ENCODE results near the gene NLGN3.

The NLGN3 gene

DNA sequence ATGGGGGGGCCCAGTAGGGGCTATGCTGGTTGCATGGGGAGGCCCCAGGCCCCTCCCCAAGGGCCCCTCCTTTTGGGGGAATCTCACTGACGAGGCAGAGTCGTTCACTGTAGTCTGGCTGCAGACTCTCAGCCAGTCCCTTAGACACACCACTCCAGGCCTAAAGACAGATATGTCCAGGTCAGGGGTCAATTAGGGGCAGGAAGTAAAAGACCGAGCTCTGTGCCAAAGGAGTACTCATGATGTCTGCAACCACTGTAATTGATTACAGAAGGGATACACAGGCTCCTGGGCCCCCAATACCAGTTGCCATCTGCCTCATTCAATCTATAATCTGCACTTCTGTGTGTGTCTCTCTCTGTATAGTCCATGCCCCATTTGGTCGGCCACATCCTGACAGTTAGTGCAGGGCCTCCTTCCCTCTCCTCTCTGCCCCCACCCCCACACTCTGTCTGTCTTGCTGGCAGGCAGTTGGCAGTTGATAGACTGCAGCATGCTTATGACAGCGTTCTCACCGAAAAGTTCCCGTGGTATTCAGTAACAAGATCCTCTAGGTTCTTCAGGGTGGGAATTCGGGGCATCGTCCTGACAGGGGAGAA is 36.8 kb upstream of the NLGN3 start:
- Histone ChIP-seq H3K27me3 (ENCODE audit: insufficient read depth, poor library complexity, severe bottlenecking) (no peaks in the 10 kb centered on the region), H3K27ac (ENCODE audit: poor library complexity, severe bottlenecking) (no peak overlapping the region), H3K36me3 (ENCODE audit: low read depth) (no peaks in the 10 kb centered on the region), H3K9me3 (ENCODE audit: severe bottlenecking) (no peaks in the 10 kb centered on the region), H3K4me3 (ENCODE audit: severe bottlenecking) (no peak overlapping the region), H3K4me1 (ENCODE audit: insufficient read depth, poor library complexity, severe bottlenecking) (no peaks in the 10 kb centered on the region)
- TF ChIP-seq, protein P1, sequence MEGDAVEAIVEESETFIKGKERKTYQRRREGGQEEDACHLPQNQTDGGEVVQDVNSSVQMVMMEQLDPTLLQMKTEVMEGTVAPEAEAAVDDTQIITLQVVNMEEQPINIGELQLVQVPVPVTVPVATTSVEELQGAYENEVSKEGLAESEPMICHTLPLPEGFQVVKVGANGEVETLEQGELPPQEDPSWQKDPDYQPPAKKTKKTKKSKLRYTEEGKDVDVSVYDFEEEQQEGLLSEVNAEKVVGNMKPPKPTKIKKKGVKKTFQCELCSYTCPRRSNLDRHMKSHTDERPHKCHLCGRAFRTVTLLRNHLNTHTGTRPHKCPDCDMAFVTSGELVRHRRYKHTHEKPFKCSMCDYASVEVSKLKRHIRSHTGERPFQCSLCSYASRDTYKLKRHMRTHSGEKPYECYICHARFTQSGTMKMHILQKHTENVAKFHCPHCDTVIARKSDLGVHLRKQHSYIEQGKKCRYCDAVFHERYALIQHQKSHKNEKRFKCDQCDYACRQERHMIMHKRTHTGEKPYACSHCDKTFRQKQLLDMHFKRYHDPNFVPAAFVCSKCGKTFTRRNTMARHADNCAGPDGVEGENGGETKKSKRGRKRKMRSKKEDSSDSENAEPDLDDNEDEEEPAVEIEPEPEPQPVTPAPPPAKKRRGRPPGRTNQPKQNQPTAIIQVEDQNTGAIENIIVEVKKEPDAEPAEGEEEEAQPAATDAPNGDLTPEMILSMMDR (IDR thresholded peaks at IDR 0.05; ENCODE audit: poor library complexity, severe bottlenecking) = no peak
- DNase-seq (ENCODE audit: low spot score) (no peak), ATAC-seq (ENCODE audit: low read depth) (no peak)

DNA sequence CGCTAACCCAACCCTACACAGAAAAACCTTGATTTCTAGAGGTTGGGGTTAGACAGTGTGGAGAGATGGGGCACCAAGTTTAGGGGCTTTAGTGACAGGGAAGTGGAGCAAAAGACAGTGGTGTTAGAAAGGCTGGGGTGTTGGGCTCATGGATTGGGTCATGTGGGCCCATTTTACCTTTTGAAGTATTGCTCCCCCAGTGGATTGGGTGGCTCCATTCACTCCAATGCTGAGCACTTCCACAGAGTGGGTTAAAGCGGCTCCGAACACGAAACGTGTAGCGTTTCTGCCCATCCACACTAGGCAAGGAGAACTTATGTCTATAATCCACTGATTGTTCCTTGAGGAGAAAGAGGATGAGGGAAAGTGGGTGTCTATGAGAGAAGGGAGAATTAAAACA is 35.6 kb upstream of the NLGN3 start:
- Histone ChIP-seq H3K4me3 (ENCODE audit: severe bottlenecking) (no peak overlapping the region), H3K27ac (ENCODE audit: poor library complexity, severe bottlenecking) (no peak overlapping the region), H3K4me1 (ENCODE audit: insufficient read depth, poor library complexity, severe bottlenecking) (no peaks in the 10 kb centered on the region), H3K36me3 (ENCODE audit: low read depth) (no peaks in the 10 kb centered on the region), H3K9me3 (ENCODE audit: severe bottlenecking) (no peaks in the 10 kb centered on the region), H3K27me3 (ENCODE audit: insufficient read depth, poor library complexity, severe bottlenecking) (no peaks in the 10 kb centered on the region)
- DNase-seq (ENCODE audit: low spot score) (no peak), ATAC-seq (ENCODE audit: low read depth) (no peak)
- TF ChIP-seq, protein P1 (IDR thresholded peaks at IDR 0.05; ENCODE audit: poor library complexity, severe bottlenecking) = no peak

DNA sequence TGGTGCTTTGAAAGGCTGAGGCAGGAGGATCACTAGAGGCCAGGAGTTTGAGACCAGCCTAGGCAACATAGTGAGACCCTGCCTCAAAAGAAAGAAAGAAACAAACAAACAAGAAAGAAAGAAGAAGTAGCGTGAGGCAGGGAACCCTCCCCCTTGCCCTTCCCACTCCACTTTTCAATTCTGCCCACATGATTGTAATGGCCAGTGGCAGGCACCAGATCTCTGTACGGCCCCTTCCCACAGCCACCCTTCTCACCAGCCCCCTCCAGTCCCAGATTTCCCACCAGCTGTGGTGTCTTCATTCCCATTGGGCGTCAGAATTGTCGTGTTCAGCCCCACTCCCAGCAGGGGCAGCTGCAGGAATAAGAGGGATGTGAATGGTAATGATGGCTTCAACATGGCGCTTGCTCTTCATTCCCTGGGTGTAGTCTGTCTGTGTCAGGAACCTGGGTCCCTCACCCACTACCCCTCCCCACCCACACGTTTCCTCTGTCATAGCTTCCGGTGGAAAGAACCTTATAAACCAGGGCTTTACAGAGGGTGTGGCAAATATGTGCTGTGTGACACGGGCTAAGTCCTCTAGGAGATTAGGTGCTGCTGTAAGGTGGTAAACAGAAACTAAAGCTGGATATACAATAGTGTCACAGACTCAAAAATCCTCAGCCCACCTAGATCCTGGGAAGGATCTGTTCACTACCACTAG is 33.3 kb upstream of the NLGN3 start, which contains the start of gene IL2RG:
TSS of gene IL2RG (minus strand) at position 437 of the 703 bp plus-strand sequence. CDS start at position 399, 38 bp downstream.
- ATAC-seq (ENCODE audit: low read depth) = 0 out of 3 replicates have a peak, but pooled peaks have one; percentile 23
- no peak within 1 kb of the TSS for H3K4me3 ChIP-seq (ENCODE audit: severe bottlenecking)
- H3K27ac ChIP-seq (ENCODE audit: poor library complexity, severe bottlenecking) = no peak within 1 kb of the TSS
- no peaks in the 10 kb centered on the region for H3K9me3 ChIP-seq (ENCODE audit: severe bottlenecking)
- H3K27me3 ChIP-seq (ENCODE audit: insufficient read depth, poor library complexity, severe bottlenecking) = no peaks in the 10 kb centered on the region
- no peak for DNase-seq (ENCODE audit: low spot score)
- TF ChIP-seq, protein P1 (IDR thresholded peaks at IDR 0.05; ENCODE audit: poor library complexity, severe bottlenecking) = no peak
- H3K4me1 ChIP-seq (ENCODE audit: insufficient read depth, poor library complexity, severe bottlenecking) = no peaks in the 10 kb centered on the region
- H3K36me3 ChIP-seq (ENCODE audit: low read depth) = no peaks in the 10 kb centered on the region

DNA sequence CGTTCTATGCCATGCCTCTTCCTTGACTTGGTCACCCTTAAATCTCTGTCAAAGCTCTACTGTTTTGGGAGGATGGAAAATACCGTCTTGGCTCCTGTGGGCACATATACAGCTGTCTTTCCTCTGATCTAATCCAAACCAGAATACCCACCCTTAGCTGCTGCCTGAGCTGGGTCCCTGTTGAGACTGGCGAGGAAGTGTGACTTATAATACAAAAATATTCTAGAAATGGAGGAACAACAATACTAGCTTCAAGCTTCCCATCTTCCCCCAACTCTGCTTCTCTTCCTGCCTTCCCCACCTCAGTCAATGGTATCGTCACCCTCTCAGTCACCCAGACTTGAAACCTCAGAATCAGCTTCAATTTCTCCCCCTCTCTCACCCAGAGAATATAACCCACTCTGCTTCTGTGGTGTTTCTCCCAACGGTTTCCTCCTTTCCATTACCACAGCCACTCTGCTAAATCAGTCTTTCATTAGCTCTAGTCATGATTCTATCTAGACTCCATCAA is 32.7 kb upstream of the NLGN3 start:
- TF ChIP-seq, protein P1 (IDR thresholded peaks at IDR 0.05; ENCODE audit: poor library complexity, severe bottlenecking) = no peak
- Histone ChIP-seq H3K9me3 (ENCODE audit: severe bottlenecking) (no peaks in the 10 kb centered on the region), H3K36me3 (ENCODE audit: low read depth) (no peaks in the 10 kb centered on the region), H3K4me1 (ENCODE audit: insufficient read depth, poor library complexity, severe bottlenecking) (no peaks in the 10 kb centered on the region), H3K27ac (ENCODE audit: poor library complexity, severe bottlenecking) (no peak overlapping the region), H3K27me3 (ENCODE audit: insufficient read depth, poor library complexity, severe bottlenecking) (no peaks in the 10 kb centered on the region), H3K4me3 (ENCODE audit: severe bottlenecking) (no peak overlapping the region)
- ATAC-seq (ENCODE audit: low read depth) = no peak
- DNase-seq (ENCODE audit: low spot score) = no peak

Measured in RWPE2 (cell line).